Spleen (tissue), 7 donors: ENCODE results near the gene SF3A1.

Experiments
- CTCF ChIP-seq, 11 experiments: fragments of 200-600 bp in 7 of 11; fragments of 450-650 bp in 4 of 11; sonication (generic) in 4 of 11; IDR thresholded peaks in 8 of 11; conservative IDR thresholded peaks in 3 of 11; 1 replicate in 7 of 11; 2 replicates in 4 of 11; pipeline versions ENCODE4 v1.4.0 to v1.8.0; 2016 to 2021; ENCODE audit warnings: antibody characterized with exemption in 11 of 11, inconsistent platforms in 4 of 11, mild to moderate bottlenecking in 1 of 11
- POLR2A ChIP-seq, 3 donors: fragments of 450-650 bp; IDR thresholded peaks; one replicate each; pipeline ENCODE4 v1.5.1; 2017; ENCODE audit warnings: antibody characterized with exemption in 3 of 3, mild to moderate bottlenecking in 1 of 3
- donor health status: DM: no; HTN: no; CAD: no; lungs with moderate emphysema.
- donor health status: DM: no; HTN: no; CAD: no.
- donor health status: DM: no; HTN: no; CAD: no.

- TF ChIP-seq CTCF (IDR thresholded peaks at IDR 0.05 in 8 of 11, conservative IDR thresholded peaks at IDR 0.05 in 3 of 11) (no peak), POLR2A (IDR thresholded peaks at IDR 0.05) (no peak)
Measured at GRCh38 chr22:30357236-30357570, 509 bp upstream of the SF3A1 start.
